ENCODE measurements around the gene TMEM63A.

GRCh38 chr1:225862581-225862950 is 19.6 kb downstream of the TMEM63A start:
- TF ChIP-seq BHLHE40 (IDR thresholded peaks at IDR 0.05; ENCODE audit: borderline replicate concordance) (no peak), SP1 (IDR thresholded peaks at IDR 0.05) (no peak), SUZ12 (IDR thresholded peaks at IDR 0.05) (no peak), TARDBP (IDR thresholded peaks at IDR 0.05) (no peak), FOXM1 (IDR thresholded peaks at IDR 0.05; ENCODE audit: borderline replicate concordance) (no peak)

All from HEK293T (cell line).